ENCODE results near the gene SMIM33.

DNA sequence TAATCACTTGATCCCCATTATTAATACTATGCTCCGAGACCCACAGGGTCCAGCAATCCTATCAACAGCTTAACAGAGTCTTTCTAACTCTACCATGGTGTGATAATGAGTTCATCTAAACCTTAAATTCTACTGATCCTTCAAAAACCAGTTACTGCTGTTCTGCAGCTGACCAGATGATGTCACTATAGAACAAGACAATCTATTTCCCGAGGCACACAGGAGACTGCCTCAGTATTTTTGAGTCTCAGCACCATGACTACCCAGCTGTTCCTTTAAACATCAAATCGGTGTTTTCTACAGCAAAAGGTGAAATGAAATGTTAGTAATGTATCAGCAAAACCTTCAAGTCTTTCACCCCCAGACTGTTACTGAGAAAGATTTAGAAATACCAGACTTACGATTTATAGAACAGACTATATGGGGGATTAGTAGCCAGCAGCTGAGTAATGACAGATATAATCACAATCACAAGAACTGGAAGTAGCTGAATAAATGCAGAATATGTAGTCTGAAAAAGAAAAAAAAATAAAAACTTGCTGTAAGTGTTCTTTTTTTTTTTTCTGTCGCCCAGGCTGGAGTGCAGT is 48.4 kb upstream of the SMIM33 start:
- no peak for TF ChIP-seq CSDC2 (CRISPR knock-in tag; IDR thresholded peaks at IDR 0.05)
- TF ChIP-seq CREB5 (CRISPR knock-in tag; IDR thresholded peaks at IDR 0.05; ENCODE audit: low read depth), result no peak
- TF ChIP-seq PATZ1 (CRISPR knock-in tag; IDR thresholded peaks at IDR 0.05; ENCODE audit: borderline replicate concordance), result no peak
- TF ChIP-seq ZFP3 (CRISPR knock-in tag; IDR thresholded peaks at IDR 0.05), result no peak

Measured in SK-N-SH treated with all-trans-retinoic acid at 6 μM for 48 hours (cell line).